KOPT-K1 (cell line): ENCODE results near the gene CSF2RB.

Source experiments
- H3K27ac ChIP-seq: fragments of 200-600 bp; sonication (generic); 2 replicates; pipeline ENCODE4 v1.5.1; 2016; ENCODE audit warnings: antibody characterized with exemption, mild to moderate bottlenecking, low read depth, low read length; ENCODE audit not compliant: poor library complexity, severe bottlenecking
- H3K36me3 ChIP-seq: fragments of 200-600 bp; sonication (generic); 2 replicates; pipeline ENCODE4 v1.5.1; 2017; ENCODE audit warnings: antibody characterized with exemption, mild to moderate bottlenecking, low read length, moderate library complexity; ENCODE audit not compliant: insufficient read depth
- H3K9me3 ChIP-seq: fragments of 200-600 bp; sonication (generic); 2 replicates; pipeline ENCODE4 v1.5.1; 2017; ENCODE audit warnings: antibody characterized with exemption, low read length, mild to moderate bottlenecking; ENCODE audit not compliant: insufficient read depth, poor library complexity, severe bottlenecking

The CSF2RB gene

DNA sequence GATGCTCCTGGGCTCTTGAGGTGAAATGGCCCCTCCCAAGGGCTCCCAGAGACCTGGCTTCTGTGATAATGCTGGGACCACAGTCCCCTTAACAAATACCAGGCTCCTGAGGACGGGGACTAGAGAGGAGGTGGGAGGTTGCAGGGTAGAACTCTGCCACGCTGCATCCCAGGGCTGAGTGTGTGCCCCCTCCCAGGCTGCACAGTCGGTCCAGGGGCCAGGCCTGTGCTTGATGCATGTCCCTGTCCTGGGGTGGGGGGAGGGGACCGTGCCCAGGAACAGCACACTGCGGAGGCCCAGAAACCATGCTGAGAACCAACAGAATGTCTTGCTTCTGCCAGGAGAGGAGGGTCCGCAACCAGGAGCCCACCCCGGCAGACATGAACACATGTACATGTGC is 9.3 kb downstream of the CSF2RB start:
- Histone ChIP-seq H3K27ac (no peak overlapping the region), H3K36me3 (no peaks in the 10 kb centered on the region), H3K9me3 (peaks cover 3% of the 10 kb centered on the region)

GRCh38 chr22:36923131-36923788 is 9.8 kb downstream of the CSF2RB start:
- Histone ChIP-seq H3K36me3 (no peaks in the 10 kb centered on the region), H3K27ac (no peak overlapping the region), H3K9me3 (peaks cover 3% of the 10 kb centered on the region)

DNA sequence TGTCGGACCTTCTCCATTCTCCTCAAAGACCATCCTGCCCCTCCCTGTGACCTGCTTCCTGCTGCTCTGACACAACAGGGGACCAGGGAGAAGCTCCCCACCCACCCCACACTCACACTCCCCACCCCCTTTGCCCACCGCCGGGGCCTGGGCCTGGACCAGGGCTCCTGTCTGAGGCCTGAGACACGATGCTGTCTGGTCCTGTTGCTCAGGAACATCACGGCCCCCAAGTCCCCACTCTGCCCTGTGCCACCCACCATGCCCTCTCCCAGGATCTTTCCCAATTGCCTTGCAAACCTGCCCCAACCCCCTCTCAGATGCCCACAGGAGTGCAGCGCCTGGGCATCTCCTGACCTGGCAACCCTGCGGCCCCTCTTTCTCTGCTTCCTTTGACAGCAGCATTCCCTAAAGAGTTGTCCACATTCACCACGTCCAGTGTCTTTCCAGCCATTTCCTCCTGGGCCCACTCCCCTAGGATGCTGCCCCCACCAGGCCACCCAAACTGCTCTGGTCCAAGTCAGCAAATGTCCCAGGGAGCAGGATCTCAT is 10.8 kb downstream of the CSF2RB start:
- Histone ChIP-seq H3K9me3 (no peaks in the 10 kb centered on the region), H3K27ac (no peak overlapping the region), H3K36me3 (no peaks in the 10 kb centered on the region)

DNA sequence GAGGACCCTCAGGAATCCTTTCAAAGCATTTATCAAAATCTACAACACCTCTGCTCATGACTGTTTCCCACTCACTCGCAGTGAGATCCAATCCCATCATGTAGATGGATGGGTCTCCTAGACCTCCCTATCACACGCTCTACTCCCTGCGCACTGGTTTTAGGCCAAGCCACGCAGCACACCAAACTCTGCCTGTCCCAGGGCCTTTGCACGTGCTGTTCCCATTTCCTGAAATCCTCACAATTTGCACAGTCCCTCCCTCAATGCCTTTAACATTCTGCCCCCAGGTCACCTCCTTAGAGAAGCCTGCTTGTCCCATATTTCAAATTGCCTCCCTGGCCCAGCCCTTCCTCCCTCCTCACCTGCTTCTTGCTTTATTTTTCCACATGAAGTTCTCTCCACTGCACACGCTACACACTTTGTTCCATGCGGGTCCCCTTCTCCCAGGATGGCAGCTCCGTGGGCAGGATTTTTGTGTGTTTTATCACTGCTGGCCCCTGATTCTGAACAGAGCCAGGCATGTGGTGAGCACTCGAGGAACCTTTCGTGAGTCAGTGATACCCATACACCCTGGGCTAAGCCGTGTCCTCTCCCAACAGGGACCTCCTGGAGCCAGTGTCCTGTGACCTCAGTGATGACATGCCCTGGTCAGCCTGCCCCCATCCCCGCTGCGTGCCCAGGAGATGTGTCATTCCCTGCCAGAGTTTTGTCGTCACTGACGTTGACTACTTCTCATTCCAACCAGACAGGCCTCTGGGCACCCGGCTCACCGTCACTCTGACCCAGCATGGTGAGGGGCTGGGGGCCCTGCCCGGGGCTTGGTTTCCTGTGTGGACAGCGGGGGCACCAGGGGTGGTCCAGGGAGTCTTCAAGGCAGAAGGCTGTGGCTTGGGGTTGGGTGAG is 12.2 kb downstream of the CSF2RB start:
- no peak overlapping the region for H3K27ac ChIP-seq
- no peaks in the 10 kb centered on the region for H3K36me3 ChIP-seq
- no peaks in the 10 kb centered on the region for H3K9me3 ChIP-seq

GRCh38 chr22:36926309-36926708 is 12.9 kb downstream of the CSF2RB start:
- H3K9me3 ChIP-seq: no peaks in the 10 kb centered on the region
- H3K36me3 ChIP-seq: no peaks in the 10 kb centered on the region
- no peak overlapping the region for H3K27ac ChIP-seq

DNA sequence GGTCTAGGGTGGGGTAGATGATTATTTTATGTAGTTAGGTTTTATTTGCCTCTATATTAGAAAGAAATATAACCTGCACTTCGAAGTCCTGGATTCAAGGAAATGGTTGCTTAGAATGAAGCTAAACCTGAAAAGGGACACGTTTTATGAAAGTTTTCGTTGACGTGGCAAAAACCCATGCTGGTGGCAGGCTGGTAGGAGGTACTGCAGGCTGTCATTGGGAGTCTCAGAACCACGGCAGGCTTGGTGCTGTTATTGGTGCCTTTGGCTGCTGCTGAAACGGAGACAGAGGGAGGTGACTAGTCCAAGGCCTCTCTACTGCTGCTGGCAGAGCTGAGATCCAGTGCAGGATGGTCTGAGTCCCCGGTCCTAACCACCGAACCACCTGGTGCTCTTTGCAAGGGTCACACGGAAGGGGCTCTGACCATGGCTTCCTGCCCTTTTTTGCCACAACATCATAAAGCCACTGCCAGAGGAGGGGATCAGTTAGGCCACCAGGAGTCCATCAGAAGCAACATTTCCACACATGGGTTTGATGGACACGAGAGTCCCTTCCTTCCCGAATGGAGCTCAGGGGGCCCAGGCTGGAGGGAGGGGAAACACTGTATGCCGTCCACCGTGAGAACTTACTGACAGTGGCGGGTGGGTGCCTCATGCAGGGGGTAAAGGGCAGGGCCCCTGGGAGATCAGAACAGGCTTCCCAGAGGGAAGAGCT is 13.4 kb downstream of the CSF2RB start:
- no peak overlapping the region for H3K27ac ChIP-seq
- no peaks in the 10 kb centered on the region for H3K9me3 ChIP-seq
- no peaks in the 10 kb centered on the region for H3K36me3 ChIP-seq

GRCh38 chr22:36927671-36928070 is 14.2 kb downstream of the CSF2RB start:
- H3K9me3 ChIP-seq: no peaks in the 10 kb centered on the region
- H3K36me3 ChIP-seq: no peaks in the 10 kb centered on the region
- H3K27ac ChIP-seq: no peak overlapping the region

DNA sequence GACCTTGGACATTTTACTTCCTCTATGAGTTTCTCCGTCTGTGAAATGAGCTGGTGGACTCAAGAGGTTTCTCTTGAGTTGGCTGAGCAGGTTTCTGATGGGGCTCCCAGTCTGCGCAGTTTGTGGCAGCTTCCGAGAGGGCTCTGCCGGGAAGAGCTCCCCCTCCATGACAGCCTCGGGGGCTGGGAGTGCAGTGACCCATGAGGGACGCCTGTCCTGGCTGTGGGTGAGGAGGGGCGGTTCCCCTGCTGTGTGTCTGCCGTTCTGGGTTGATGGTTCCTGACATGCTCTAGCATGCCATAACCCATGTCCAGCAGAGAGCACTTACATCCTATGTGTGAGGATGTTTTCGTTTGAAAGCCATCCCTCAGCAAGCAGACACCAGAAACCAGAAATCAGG is 14.8 kb downstream of the CSF2RB start:
- Histone ChIP-seq H3K9me3 (no peaks in the 10 kb centered on the region), H3K27ac (no peak overlapping the region), H3K36me3 (no peaks in the 10 kb centered on the region)

DNA sequence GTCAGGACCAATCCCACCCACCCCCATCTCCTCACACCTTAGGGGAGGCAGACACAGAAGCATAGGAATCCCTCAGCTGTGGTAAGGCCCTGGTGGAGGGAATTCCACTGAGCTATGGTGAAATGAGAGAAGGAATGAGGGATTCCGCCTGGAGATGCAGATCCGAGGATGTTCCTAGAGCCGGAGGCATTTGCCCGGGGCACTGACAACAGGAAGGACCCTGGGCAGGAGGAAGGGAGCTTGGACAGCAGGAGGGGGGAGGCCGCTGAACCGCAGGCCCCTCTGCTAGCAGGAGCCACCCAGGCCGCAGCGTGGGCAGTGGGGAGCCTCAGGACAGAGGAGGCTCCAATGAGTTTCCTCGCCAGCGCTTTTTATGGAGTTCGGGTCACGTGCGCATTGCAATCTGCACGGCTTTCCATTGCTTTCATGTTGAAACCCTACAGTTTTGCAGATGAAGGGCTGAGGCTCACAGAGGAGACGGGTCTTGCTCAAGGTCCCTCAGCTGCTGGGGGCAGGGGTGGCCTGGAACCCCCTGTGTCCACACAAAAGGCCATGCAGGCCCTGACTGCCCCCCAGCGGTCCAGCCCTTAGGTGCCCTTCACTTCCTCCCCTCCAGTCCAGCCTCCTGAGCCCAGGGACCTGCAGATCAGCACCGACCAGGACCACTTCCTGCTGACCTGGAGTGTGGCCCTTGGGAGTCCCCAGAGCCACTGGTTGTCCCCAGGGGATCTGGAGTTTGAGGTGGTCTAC is 15.5 kb downstream of the CSF2RB start:
- H3K9me3 ChIP-seq: no peaks in the 10 kb centered on the region
- H3K36me3 ChIP-seq: no peaks in the 10 kb centered on the region
- H3K27ac ChIP-seq: no peak overlapping the region

GRCh38 chr22:36929621-36930020 is 16.2 kb downstream of the CSF2RB start:
- Histone ChIP-seq H3K27ac (no peak overlapping the region), H3K9me3 (no peaks in the 10 kb centered on the region), H3K36me3 (no peaks in the 10 kb centered on the region)

GRCh38 chr22:36930041-36930935 is 16.9 kb downstream of the CSF2RB start:
- no peaks in the 10 kb centered on the region for H3K36me3 ChIP-seq
- no peak overlapping the region for H3K27ac ChIP-seq
- H3K9me3 ChIP-seq: no peaks in the 10 kb centered on the region

DNA sequence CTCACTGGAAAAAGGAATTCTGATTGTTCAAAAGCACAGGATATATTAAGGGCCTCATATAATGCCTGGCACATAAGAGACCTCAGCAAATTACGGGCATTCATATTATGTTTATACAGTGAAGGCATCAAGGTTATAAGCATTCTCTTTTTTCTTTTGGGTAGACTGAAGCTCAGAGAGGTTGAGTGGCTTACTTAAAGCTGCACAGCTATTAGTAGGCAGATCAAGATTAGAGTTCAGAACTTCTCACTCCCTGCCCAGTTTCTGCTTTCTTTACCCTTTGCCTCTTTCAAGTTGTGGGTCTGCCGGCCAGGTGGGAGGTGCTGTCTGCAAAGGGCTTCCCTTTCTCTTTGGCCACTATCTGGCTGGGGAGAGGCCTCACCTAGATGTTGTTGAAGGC is 18.0 kb downstream of the CSF2RB start:
- H3K27ac ChIP-seq: no peak overlapping the region
- no peaks in the 10 kb centered on the region for H3K9me3 ChIP-seq
- no peaks in the 10 kb centered on the region for H3K36me3 ChIP-seq

- no peaks in the 10 kb centered on the region for H3K36me3 ChIP-seq
These were observed 20.4 kb downstream of the CSF2RB start for GRCh38 chr22:36933629-36934417.

More at GRCh38 chr22:36933629-36934417, 20.4 kb downstream of the CSF2RB start:
- H3K9me3 ChIP-seq: no peaks in the 10 kb centered on the region
- H3K27ac ChIP-seq: no peak overlapping the region
